ENCODE measurements around the gene ARF6. TPM values are rescaled to one million over a fixed set of nuclear protein-coding genes. Genes with fewer than 3 reads are reported as not detected.
"Not testable (repeated sequence)": the region's sequence is repeated elsewhere in the genome, so short reads cannot be mapped to it uniquely, and the experiment has no call there.

ARF6 gene
- total RNA-seq, 1 donor from 2014 or later: 50.9 TPM

DNA sequence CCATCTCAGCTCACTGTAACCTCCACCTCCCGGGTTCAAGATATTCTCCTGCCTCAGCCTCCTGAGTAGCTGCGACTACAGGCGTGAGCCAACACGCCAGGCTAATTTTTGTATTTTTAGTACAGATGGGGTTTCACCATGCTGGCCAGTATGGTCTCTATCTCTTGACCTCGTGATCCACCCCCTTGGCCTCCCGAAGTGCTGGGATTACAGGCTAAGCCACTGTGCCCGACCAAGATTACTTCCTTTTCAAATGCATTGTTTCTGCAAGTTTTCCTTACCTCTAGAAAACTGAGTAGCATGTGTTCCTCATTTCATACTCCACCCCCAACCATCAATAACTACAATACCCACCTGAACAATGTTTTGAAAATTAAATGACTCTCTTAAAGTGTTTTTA is 13.1 kb downstream of the ARF6 start:
- no peak for DNase-seq (ENCODE audit: low read depth)

DNA sequence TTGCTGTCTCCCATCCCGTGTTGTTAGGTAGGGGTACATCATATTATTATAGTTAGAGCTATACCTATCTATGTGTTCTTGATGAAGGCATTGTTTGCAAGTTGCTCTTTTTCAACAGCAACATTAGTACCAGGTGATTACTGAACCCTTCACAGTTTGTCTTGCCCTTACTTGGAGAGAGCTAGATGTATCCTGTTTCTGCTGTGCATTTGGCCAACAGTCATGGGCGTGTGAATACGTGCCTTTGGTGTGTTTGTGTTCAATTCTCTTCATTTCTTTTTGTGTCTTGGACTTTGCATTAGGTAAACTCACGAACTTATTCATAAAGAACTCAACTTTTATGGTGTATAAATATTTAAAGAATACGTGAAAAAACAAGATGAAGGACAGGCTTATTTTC is 14.3 kb downstream of the ARF6 start:
- no peak for DNase-seq (ENCODE audit: low read depth)

DNA sequence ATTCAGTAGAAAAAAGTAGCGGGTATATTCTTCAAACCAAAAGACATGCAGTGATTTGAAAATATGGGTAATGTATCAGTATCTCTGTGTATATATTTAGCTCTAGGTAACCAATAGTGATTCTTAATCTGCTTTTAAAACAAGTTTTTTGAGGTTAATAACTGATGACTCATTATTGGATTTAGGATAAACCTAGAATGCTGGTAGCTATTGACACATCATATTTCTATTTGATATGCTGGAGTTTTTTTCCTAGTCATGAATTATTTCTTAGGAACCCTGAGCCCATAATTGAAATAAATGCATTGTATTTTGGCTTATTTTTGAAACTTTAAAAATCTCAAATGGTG is 15.5 kb downstream of the ARF6 start:
- DNase-seq (ENCODE audit: low read depth): no peak

DNA sequence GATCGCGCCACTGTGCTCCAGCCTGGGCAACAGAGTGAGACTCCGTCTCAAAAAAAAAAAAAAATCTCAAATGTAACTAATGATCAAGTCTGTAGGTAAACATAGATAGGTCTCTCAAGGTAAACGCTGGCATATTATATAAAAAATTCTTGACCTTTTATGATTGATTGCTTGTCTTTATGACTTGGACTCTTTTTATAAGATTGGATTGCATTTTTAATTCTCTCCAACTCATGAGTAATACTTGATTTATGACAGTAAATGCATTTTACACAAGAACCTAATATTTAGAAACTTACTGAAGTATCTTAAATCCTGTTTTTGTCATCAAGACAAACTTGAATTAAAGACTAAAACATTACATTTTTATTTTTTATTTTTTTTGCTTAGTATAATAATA is 16.1 kb downstream of the ARF6 start:
- no peak for DNase-seq (ENCODE audit: low read depth)

DNA sequence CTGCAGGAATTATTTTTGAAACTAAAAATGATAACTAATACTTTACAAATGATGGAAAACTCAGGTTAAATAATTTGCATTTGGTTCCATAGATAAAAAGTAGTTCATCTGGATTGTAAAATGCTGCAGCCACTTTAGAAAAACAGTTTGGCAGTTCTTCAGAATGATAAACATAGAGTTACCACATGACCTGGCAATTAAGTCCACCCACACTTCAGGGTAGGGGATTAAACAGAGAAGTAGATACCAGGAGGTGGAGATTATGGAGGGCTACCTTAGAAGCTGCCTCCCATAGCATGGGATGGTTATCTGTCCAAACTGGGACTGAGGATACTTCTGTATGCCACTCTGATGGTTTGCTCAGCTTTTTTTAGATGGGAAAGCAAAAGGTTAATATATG is 22.2 kb downstream of the ARF6 start:
- DNase-seq (ENCODE audit: low read depth): no peak

DNA sequence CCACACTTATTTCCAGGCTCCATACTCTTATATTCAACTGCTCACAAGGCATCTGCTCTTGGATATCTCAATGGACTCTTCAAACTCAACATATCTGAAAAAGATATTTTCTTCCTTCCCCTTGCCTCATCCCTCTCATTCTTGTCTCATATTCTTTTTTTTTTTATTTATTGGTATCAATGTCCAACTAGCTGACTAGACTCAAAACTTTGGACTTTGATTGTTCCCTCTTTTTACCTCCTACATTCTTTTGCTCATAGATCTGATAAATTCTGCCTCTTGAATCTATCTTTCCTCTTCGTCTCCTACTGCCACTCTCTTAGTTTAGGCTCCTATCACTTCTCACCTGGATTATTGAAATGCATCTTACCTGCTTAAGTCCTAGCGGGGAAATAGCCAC is 25.8 kb downstream of the ARF6 start:
- DNase-seq (ENCODE audit: low read depth): no peak

DNA sequence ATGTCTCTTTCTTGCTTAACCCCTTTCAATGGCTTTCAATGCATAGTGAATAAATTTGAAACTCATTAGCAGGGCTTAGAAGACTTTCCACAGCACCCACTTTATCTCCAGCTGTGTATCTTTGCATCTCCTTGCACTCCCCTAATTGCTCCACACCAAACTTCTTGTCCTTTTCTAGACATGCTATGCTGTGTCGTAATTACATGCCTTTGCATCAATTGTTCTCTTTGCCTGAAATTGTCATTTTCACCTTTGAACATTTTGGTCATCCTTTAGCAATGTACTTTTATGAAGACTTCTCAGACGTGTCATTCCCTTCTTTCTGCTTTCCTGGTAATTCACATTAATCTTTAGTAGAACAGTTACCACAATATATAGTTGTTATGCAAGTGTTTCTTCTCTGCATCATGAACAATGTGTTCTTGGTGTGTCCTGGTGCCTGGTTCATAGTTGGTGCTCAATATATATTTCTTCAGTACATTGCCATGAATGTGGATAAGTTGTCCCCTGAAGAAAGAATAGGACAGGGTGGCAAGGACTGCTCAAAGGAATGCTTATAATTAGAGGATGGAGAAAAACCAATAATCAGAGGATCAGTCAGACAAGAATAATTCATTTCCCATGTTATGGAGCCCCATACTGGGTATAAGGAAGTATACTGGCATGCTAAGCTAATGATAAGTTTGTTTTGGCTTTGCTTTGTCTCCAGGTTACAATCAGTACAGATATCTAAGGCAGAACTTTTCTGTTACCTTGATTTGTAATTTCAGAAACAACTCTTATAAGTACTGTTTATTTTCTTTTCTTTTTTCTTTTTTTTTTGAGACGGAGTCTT is 27.2 kb downstream of the ARF6 start:
- DNase-seq (ENCODE audit: low read depth): no peak

DNA sequence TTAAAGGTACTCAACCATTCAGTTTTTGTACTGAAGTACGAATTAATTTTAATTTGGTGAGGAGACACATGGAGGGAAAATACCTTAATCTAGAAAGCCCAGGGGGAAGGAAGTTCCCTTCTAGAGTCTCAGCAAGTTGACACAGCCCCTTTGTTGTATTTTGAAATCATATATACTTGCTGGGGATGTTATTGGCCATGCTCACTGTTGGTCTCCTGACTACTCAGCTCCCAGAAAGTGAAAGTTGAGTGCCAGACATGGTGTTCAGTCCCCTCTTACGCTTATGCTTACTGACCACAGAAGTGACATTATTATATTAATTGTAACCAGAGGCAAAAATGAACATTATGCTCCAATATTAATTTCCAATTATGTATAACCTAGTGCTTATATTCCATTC is 28.1 kb downstream of the ARF6 start:
- no peak for DNase-seq (ENCODE audit: low read depth)

DNA sequence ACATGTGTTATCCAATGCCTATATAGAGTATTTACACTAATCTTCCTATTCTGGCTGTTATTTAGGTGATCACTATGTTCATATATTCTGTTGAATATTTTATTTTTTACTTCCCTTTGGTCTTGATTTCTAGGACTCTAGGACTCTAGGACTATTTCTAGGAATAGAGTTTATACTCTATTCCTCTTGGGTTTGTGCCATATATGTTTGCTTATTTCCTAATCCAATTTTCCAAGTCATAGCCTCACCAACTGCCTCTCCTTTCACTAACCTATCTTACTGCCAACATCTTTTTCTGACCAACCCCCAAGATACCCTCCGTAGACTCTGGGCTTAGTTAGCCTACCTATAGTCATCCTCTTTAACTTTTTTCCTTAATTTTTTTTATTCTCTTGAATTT is 28.5 kb downstream of the ARF6 start:
- no peak for DNase-seq (ENCODE audit: low read depth)

DNA sequence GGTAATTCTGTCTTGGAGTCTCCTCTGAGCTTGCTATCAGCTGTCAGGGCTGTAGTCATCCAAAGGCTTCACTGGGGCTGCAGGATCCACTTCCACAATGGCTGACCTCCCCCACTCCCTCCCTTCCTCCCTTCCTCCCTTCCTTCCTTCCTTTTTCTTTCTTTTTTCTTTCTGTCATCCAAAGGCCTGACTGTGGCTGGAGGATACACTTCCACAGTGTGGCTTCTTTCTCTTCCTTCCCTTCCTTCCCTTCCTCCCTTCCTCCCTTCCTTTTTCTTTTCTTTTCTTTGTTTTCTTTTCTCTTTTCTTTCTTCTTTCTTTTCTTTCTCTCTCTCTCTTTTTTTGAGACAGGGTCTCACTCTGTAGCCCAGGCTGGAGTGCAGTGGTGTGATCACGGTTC is 30.6 kb downstream of the ARF6 start:
- no peak for DNase-seq (ENCODE audit: low read depth)

DNA sequence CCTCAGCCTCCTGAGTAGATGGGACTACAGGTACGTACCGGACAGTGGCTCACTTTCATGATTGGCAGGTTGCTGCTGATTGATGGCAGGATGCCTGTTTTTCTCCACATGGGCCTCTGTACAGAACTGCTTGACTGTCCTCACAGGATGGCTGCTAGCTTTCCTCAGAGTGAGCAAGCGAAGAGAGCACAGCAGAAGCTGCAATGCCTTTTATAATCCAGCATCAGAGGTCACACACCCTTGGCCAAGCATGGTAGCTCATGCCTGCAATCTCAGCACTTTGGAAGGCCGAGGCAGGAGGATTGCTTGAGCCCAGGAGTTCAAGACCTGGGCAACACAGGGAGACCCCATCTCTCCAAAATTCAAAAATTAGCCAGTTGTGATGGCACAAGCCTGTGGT is 31.0 kb downstream of the ARF6 start:
- DNase-seq (ENCODE audit: low read depth): no peak

DNA sequence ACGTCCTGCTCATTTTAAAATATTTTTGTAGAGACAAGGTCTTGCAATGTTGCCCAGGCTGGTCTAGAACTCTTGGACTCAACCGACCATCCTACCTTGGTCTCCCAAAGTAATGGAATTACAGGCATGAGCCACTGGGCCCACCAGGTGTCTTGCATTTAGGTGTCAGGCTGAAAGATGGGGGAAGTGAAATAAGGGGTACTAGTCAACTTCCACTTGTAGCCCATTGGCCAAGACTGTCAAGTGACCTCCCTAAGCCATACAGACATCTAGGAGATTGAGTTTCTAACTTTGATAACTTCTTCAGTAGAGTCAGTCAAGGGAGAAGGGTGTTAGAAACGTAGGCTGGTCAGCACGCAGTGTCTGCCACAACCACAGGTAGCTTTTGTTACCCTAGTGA is 32.0 kb downstream of the ARF6 start:
- DNase-seq (ENCODE audit: low read depth): no peak

DNA sequence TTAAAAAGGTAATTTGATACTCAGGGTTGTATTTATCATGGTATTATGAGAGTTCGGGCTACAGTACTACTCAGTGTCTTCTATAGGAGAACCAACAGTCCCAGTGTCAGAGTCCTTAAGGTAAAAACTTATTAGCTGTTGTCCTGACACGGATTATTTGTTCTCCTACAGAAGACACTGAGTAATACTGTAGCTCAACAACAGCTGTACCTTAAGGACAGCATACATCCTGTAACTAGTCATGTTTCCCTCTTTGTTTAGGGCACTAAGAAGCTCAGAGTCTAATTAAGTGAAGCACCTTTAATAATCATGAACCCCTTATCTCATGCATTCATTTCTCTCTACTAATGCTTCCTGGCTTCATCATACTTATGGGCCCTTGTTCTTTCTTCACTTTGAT is 33.9 kb downstream of the ARF6 start:
- no peak for DNase-seq (ENCODE audit: low read depth)

DNA sequence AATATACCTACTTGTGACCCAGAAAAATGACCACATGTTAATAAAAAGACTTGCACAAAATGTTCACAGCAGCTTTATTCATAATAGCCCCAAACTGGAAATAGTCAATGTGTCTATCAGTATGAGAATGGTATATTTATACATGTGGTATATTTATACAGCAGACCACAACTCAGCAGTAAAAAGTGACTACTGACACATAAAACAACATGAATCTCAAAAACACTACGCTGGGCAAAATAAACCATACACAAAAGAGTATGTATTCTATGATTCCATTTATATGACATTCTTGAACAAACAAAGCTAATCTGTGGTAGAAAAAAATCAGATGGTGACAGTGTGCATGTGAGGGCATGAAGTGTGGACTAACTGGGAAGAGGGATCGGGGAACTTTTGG is 35.1 kb downstream of the ARF6 start:
- DNase-seq (ENCODE audit: low read depth): no peak

DNA sequence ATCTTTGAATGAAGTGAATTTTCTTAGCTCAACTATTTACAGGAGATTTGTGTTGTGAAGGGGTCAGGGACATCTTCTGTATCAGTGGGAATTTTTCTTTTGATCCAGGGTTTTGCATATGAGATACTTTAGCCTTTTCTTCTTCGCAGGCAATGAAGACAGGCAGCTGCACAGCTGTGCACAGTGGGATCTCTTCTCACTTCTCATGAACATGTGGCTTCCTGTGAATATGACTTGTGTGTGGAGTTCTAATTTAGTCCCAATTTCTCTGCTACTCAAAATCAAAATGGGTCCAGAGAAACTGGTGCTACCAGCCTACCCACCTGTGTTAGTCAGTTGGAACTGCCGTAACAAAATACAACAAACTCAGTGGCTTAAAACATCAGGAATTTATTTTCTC is 37.8 kb downstream of the ARF6 start:
- no peak for DNase-seq (ENCODE audit: low read depth)

DNA sequence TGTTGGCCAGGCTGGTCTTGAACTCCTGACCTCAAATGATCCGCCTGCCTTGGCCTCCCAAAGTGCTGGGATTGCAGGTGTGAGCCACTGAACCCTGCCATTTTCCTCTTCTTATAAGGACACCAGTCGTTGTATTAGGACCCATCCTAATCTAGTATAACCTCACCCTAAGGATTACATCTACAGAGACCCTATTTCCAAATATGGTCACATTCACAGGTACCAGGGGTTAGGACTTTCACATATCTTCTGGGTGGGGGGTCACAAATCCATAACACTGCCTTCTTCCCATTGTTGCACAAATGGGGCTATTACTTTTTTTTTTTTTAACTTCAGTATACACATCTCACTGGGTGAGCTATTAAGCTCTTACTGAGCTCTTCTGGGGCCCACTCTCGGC is 38.6 kb downstream of the ARF6 start:
- DNase-seq (ENCODE audit: low read depth): no peak

DNA sequence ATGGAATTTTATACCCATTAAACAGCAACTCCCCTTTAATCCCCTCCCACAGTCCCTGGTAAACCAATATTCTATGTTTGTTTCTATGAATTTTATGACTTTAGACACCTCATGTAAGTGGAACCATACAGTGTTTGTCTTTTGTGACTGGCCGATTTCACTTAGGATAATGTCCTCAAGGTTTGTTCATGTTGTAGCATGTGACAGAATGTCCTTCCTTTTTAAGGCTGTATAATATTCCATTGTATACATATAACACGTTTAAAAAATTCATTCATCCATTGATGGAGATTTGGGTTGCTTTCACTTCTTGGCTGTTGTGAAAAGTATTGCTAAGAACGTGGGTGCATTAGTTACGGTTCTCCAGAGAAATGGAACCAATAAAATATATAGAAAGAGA is 40.2 kb downstream of the ARF6 start:
- DNase-seq (ENCODE audit: low read depth): no peak

DNA sequence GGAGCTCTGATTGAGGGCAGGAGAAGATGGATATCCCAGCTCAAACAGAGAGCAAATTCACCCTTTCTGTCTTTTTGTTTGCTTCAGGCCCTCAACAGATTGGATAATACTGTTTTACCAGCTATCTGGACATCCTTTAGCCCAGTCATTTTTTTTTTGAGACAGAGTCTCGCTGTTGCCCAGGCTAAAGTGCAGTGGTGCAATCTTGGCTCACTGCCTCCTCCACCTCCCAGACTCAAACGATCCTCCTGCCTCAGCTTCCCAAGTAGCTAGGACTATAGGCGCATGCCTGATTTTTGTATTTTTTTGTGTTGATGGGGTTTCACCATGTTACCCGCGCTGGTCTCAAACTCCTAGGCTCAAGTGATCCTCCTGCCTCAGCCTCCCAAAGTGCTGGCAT is 40.8 kb downstream of the ARF6 start:
- no peak for DNase-seq (ENCODE audit: low read depth)

DNA sequence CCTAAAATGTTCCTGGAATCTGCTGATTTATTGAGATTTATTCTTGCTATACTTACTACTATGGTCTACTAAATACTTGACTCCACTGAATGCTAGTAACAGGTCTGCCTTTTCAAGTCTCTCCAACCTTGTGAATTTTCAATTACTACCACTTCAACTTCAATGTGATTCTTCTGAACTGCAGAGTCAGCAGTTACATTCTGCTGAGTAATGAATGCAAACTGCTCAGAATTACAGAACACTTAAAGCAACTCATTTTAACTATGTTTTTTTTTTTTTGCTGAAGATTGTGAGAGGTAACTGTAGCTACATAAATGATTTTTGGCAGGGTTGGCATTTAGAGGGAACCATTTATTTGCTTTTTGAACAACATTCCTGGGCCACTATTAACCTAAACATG is 41.8 kb downstream of the ARF6 start:
- no peak for DNase-seq (ENCODE audit: low read depth)

DNA sequence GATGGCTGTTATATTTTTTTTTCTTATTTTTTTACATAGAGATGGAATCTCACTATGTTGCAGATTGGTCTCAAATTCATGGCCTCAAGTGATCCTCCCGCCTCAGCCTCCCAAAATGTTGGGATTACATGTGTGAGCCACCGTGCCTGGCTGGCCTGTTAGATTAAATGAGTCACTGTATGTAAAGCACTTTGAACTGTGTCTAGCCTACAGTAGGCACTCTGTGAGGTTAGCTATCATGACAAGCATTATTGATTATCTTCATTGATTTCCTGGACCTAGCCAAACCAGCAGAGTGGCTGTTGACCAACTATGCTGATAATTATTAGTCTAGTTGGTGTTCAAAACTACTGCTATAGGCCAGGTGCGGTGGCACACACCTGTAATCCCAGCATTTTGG is 42.6 kb downstream of the ARF6 start:
- DNase-seq (ENCODE audit: low read depth): no peak

DNA sequence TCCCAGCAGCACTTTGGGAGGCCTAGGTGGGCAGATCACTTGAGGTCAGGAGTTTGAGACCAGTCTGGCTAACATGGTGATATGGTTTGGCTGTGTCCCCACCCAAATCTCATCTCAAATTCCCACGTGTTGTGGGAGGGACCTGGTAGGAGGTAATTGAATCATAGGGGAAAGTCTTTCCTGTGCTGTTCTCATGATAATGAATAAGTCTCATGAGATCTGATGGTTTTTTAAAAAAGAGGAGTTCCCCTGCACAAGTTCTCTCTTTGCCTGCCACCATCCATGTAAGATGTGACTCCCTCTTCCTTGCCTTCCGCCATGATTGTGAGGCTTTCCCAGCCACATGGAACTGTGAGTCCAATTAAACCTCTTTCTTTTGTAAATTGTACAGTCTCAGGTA is 43.4 kb downstream of the ARF6 start:
- not testable (repeated sequence) for DNase-seq (ENCODE audit: low read depth)

DNA sequence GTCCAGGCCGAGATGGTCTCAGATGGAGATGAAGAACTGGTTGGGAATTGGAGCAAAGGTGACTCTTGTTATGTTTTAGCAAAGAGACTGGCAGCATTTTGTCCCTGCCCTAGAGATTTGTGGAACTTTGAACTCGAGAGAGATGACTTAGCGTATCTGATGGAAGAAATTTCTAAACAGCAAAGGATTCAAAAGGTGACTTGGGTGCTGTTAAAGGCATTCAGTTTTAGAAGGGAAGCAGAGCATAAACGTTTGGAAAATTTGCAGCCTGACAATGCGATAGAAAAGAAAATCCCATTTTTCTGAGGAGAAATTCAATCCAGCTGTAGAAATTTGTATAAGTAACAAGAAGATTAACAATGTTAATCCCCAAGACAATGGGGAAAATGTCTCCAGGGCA is 44.0 kb downstream of the ARF6 start:
- DNase-seq (ENCODE audit: low read depth): not testable (repeated sequence)

DNA sequence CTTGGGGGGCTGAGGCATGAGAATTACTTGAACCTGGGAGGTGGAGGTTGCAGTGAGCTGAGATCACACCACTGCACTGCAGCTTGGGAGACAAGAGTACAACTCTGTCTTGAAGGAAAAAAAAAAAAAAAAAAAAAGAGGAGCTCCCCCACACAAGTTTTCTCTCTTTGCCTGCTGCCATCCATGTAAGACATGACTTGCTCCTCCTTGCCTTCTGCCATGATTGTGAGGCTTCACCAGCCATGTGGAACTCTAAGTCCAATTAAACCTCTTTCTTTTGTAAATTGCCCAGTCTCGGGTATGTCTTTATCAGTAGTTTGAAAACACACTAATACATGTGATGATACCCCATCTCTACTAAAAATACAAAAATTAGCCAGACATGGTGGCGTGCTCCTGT is 46.3 kb downstream of the ARF6 start:
- DNase-seq (ENCODE audit: low read depth): not testable (repeated sequence)

All from myocyte (in vitro differentiated cells).